HEK293 (cell line): ENCODE measurements around the gene NXPH4.

Source experiments
- CTCF ChIP-seq: fragments of 450-650 bp; formaldehyde crosslinking; IDR thresholded peaks from 2 replicates; pipeline ENCODE4 v1.5.1; 2016; ENCODE audit warnings: missing biosample characterization, missing genetic modification characterization
- FEZF1 ChIP-seq: fragments of 450-650 bp; formaldehyde crosslinking; IDR thresholded peaks from 2 replicates; pipeline ENCODE4 v1.5.1; 2016; ENCODE audit warnings: missing biosample characterization, missing genetic modification characterization
- ZBTB11 ChIP-seq: fragments of 450-650 bp; formaldehyde crosslinking; conservative IDR thresholded peaks from 2 replicates; pipeline ENCODE4 v1.5.1; 2016; ENCODE audit warnings: low read depth, missing biosample characterization, missing genetic modification characterization
- ZNF157 ChIP-seq: fragments of 450-650 bp; formaldehyde crosslinking; IDR thresholded peaks from 2 replicates; pipeline ENCODE4 v1.5.1; 2016; ENCODE audit warnings: missing biosample characterization, missing genetic modification characterization
- ZNF24 ChIP-seq: fragments of 450-650 bp; formaldehyde crosslinking; IDR thresholded peaks from 2 replicates; pipeline ENCODE4 v1.5.1; 2016; ENCODE audit warnings: missing biosample characterization, missing genetic modification characterization
- ZNF473 ChIP-seq: fragments of 450-650 bp; formaldehyde crosslinking; IDR thresholded peaks from 2 replicates; pipeline ENCODE4 v1.5.1; 2017; ENCODE audit warnings: missing biosample characterization, missing genetic modification characterization
- TF ChIP-seq, protein P1 (sequence below): fragments of 450-650 bp; formaldehyde crosslinking; IDR thresholded peaks from 2 replicates; pipeline ENCODE4 v1.5.1; 2016; ENCODE audit warnings: missing biosample characterization, missing genetic modification characterization

GRCh38 chr12:57210461-57210860 lies 6.1 kb upstream of the NXPH4 start:
- TF ChIP-seq CTCF (tag by site-specific recombination) (no peak), ZNF157 (tag by site-specific recombination) (no peak), FEZF1 (tag by site-specific recombination) (no peak), ZBTB11 (tag by site-specific recombination) (no peak), ZNF24 (tag by site-specific recombination) (no peak), ZNF473 (tag by site-specific recombination) (no peak)
- TF ChIP-seq, protein P1, sequence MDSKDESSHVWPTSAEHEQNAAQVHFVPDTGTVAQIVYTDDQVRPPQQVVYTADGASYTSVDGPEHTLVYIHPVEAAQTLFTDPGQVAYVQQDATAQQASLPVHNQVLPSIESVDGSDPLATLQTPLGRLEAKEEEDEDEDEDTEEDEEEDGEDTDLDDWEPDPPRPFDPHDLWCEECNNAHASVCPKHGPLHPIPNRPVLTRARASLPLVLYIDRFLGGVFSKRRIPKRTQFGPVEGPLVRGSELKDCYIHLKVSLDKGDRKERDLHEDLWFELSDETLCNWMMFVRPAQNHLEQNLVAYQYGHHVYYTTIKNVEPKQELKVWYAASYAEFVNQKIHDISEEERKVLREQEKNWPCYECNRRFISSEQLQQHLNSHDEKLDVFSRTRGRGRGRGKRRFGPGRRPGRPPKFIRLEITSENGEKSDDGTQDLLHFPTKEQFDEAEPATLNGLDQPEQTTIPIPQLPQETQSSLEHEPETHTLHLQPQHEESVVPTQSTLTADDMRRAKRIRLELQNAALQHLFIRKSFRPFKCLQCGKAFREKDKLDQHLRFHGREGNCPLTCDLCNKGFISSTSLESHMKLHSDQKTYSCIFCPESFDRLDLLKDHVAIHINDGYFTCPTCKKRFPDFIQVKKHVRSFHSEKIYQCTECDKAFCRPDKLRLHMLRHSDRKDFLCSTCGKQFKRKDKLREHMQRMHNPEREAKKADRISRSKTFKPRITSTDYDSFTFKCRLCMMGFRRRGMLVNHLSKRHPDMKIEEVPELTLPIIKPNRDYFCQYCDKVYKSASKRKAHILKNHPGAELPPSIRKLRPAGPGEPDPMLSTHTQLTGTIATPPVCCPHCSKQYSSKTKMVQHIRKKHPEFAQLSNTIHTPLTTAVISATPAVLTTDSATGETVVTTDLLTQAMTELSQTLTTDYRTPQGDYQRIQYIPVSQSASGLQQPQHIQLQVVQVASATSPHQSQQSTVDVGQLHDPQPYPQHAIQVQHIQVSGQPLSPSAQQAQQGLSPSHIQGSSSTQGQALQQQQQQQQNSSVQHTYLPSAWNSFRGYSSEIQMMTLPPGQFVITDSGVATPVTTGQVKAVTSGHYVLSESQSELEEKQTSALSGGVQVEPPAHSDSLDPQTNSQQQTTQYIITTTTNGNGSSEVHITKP, result no peak
